Frontal cortex (tissue), 4 donors: ENCODE data around the gene AKAP12. TPM values are rescaled to one million over a fixed set of nuclear protein-coding genes. Genes with fewer than 3 reads are reported as not detected.

ENCODE experiments used
- DNase-seq, 2 donors: peaks; one replicate each; pipeline ENCODE4 v3.0.0; 2012; ENCODE audit warnings: low spot score in 2 of 2
- FAIRE-seq: peaks from 2 replicates; lab custom pipeline; 2012; peaks lifted over from hg19 to GRCh38; lab: Jason Lieb, UNC
- total RNA-seq: library from RNA; depleted of rRNA; stranded (reverse); fragments of >200 nt; gene quantifications from one replicate; pipeline ENCODE4 v1.2.3, GENCODE V29; 2014
- donor health status: control.
- donor health status: control.
- donor health status: control.

Gene AKAP12
- total RNA-seq, 1 donor from 2014 or later: 40.4 TPM

- DNase-seq (no peak), FAIRE-seq (no peak)
These were observed 36.5 kb downstream of the AKAP12 start for GRCh38 chr6:151276112-151276740.

- no peak for DNase-seq
- FAIRE-seq: no peak
These were observed 40.1 kb downstream of the AKAP12 start for GRCh38 chr6:151279891-151280290.

DNA sequence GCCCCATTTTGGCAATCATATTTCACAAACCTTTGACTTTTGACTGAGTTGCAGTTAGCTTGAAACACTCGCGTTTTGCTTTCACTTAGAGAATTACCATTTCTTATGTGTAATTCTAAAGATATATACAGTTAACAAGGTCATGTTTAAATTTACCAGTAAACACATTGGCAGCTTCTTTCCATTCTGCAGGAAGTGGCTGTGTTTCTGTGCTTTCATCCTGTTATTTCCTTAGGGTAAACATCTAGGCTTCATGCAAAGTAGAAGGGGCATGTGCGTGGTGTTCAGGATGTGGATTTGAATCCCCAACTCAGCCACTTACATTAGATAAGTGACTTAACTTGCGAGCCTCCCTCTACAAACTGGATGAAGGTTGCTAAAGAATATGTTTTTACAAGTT is 41.1 kb downstream of the AKAP12 start:
- DNase-seq (no peak), FAIRE-seq (no peak)

DNA sequence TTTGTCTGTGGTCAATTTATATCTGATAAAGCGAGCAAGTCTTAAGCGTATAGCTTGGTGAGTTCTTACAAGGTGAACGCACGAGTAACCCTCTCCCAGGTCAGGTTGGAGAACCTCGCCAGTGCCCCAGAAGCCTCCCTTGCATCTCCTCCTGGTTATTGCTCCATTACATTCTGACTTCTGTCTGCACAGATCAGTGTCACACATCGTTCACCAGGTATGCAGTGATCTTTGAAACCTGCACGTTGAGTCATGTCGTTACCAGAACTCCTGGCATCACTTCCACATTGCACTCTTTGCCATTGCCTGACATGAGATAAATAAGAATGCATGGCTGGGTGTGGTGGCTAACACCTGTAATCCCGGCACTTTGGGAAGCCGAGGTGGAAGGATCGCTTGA is 44.2 kb downstream of the AKAP12 start:
- DNase-seq (no peak), FAIRE-seq (no peak)

- FAIRE-seq (no peak), DNase-seq (no peak)
These were observed 44.8 kb downstream of the AKAP12 start for GRCh38 chr6:151284548-151285017.

DNA sequence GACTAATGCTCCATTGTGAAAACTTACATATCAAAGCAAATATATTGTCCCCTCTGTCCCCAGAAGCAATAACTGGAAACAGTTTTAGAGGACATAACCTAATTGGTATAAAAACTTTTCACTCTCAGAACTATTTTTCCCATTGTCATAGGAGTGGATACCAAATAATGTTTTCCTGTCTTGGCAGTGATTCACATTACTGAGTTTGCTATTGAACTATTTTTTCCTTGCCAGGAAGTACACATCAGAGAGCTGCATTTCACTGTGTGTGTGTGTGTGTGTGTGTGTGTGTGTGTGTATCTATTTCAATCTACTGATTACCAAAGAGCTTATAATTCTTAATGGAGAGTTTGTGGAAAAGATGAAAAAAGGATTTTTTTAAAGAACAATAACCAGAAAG is 45.4 kb downstream of the AKAP12 start:
- DNase-seq (no peak), FAIRE-seq (no peak)

- DNase-seq (no peak), FAIRE-seq (no peak)
These were observed 46.4 kb downstream of the AKAP12 start for GRCh38 chr6:151286214-151286613.

GRCh38 chr6:151288712-151289398 is 49.1 kb downstream of the AKAP12 start:
- no peak for FAIRE-seq
- DNase-seq: no peak

DNA sequence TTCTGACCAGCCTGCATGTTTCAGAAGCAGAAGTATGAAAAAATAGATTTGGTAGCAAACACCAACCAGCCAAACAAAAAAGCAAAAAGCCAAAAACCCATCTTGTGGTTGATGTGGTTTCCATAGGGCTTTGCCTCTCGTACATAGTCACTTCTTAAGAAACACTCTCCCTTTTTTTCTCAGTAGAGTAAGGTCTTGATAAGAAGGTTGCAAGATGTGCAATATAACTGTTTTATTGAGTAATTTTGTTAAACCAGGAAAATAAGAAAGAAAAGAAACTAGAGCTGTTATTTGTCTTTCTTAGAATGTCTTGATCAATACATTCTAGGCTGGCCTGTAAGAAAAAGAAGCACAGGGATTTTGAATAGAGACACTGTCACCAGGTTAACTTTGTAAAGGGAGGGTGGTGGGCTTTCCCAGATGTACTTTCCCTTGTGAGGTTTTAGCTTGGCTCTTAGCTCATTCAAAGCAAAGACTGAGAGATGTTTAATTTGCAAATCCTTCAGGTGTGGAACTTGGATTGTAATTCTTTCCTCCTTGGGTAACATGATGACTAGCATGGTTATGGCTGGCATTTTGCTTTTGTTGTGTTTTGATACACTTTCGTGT is 49.7 kb downstream of the AKAP12 start:
- DNase-seq (no peak), FAIRE-seq (no peak)

GRCh38 chr6:151290877-151291721 is 51.3 kb downstream of the AKAP12 start:
- FAIRE-seq (no peak), DNase-seq (no peak)

GRCh38 chr6:151291722-151292059 is 51.9 kb downstream of the AKAP12 start:
- FAIRE-seq (no peak), DNase-seq (no peak)

DNA sequence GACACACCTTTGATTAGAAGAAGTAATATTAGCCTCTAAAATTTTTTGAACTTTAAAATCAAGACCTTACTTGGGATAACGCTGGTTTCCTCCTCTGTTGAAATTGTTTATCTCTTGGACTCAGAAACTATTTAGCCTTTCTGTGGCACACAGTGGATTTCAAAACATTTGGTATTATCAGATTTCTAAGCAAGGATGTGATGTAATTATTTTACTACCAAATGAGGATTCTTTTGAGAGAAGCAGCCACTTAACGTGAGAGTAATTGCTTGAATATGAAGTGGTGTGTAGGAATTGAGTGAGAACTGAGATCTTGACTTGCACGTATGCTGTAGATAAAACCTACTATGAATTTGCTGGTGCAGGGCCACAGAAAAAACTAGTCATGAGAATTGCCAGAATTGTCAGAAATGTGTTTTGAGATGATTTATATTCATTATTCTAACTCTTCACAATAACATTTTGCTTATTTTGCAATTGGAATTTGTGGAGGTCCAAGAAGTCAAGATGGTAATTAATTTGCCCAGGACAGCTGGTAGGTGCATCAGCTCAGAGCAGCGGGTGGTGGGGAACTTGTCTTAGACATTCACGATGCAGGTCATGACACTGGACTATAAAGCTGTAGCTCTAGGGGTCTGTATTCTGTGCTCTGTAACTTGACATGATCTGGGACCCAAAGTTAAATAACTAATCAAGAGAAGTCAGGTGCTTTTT is 53.4 kb downstream of the AKAP12 start:
- DNase-seq: no peak
- FAIRE-seq: no peak

DNA sequence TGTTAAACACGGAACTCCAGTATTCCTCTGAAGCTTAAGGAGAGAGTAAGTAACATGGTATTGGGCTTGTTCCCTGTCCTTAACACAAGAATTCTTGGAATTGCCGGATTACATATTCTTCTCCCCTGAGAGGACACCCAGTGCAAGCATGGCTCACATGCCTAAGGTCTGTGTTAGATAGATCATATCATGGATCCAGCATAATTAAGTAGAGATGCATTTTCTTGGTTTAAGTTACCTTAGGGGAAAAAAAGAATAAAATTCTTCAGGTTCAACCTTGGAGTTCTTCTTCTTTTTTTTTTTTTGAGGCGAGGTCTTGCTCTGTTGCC is 53.9 kb downstream of the AKAP12 start:
- FAIRE-seq: no peak
- DNase-seq: no peak

DNA sequence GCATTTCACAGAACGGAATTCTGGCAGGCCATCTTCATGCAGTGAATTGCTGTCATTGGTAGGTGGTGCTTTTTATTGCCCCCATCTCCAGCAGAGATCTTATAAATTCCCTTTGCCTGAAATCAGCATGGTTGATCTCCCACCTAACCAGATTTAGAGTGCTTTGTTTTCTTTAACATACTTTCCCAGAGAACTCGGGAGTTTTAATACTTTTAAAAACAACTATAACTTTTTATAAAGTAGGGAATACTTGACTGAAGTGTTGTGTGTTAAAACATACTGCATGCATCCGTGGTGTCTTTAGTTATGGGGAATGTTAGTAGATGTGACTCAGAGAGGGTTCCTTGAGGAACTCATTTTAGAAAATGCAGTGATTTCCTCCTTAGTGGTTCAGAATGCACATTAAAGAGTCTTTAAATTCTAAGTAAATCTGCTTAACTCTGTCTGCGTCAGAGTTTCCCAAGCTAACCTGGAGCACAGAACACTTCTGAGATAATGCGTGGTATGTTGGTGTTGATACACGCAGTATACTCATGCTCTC is 54.9 kb downstream of the AKAP12 start:
- FAIRE-seq (no peak), DNase-seq (no peak)

- DNase-seq (no peak), FAIRE-seq (no peak)
These were observed 58.1 kb downstream of the AKAP12 start for GRCh38 chr6:151297886-151298285.

- no peak for FAIRE-seq
- DNase-seq: no peak
These were observed 59.2 kb downstream of the AKAP12 start for GRCh38 chr6:151299011-151299410.

GRCh38 chr6:151300267-151300991 is 60.7 kb downstream of the AKAP12 start:
- no peak for FAIRE-seq
- no peak for DNase-seq

DNA sequence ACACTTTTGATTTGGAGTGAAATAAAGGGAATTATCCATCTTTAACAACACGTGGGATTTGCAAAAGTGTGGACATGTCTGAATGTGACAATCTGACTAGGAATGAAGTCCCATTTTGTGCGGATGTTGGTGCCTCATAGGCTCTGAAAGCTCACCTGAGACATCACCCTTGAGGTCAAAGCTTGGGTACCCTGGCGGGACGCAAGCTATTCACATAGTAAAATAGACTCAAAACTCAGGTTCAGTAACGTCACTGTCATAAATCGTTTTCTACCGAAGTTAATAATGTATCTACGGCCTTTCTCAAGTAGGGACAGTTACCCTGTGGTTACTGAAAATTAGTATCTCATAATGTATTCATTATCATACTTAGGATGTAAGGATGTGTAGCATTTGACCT is 61.8 kb downstream of the AKAP12 start:
- no peak for DNase-seq
- FAIRE-seq: no peak

DNA sequence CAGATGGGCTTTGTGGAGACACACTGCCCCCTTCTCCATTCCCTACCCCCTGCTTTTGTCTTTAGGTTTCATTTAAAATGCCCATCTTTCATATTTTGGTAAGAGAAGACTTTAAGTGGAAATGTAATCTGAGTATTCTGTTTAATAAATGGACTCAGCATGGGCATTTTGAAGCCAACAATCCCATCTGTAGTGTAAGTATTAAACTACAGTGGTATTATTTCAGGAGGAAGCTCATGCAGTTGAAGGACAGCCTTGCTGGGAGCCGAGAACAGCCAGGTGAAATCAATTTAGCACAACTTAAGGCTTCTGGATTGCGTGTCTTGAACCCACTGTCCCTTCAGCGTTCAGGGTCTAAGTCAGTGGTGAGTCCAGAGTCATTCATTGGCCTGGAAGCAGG is 63.5 kb downstream of the AKAP12 start:
- DNase-seq: no peak

More for the DNA sequence above, 63.5 kb downstream of the AKAP12 start:
- FAIRE-seq: no peak
